ENCODE measurements around the gene HS3ST4. TPM values are rescaled to one million over a fixed set of nuclear protein-coding genes. Genes with fewer than 3 reads are reported as not detected.

Gene HS3ST4
- 2.6 TPM for polyA plus RNA-seq (2013, experiment 1 of 2)
- 2.4 TPM for polyA plus RNA-seq (2013, experiment 2 of 2)

DNA sequence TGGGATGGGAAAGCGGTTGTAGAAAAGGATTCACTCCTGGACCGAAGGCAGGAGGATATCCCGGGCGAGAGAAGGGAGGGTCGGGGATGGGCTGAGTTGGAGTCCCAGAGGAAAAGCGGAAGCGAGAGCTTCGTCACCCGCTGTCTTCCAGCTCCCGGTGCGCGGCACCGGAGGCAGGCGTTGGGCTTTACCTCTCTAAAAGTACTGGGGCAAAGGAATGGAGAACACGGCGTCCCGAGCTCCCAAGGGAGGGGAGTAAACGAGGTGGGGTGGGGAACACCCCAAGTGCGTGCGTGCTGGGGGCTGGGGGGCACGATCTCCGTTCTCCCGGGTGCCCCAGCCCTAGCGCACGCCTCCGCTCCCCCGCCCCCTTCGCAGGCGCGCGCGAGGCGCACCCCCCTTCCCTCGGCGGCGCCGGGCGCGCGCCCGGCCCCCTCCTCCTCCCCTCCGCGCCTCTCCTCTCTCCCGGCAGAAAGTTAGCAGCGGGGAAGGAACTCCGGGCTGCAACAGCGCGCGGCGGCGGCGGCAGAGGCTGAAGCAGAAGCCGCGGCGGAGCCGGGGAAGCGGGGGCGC is at the start of gene HS3ST4:
TSS of gene HS3ST4 (plus strand) at position 441 of the 573 bp plus-strand sequence.
- Histone ChIP-seq H3K79me2 (ENCODE audit: control insufficient read depth, insufficient read depth, low read length) (peaks cover 10% of the 10 kb centered on the region), H3K23ac (ENCODE audit: low read length) (peak within 1 kb of the TSS; percentile 34), H3K56ac (ENCODE audit: low read length) (peak within 1 kb of the TSS; percentile 88), H3K79me1 (ENCODE audit: low read length) (peaks cover 2% of the 10 kb centered on the region), H3K18ac (ENCODE audit: low read length) (peak within 1 kb of the TSS; percentile 97), H3K27me3 (ENCODE audit: insufficient read depth, low read length, poor library complexity) (no peaks in the 10 kb centered on the region), H3K4me3 (ENCODE audit: low read length) (peak within 1 kb of the TSS; percentile 49), H2BK5ac (ENCODE audit: low read length) (no peak within 1 kb of the TSS), H2BK120ac (ENCODE audit: low read depth, low read length) (no peak within 1 kb of the TSS), H2AK5ac (ENCODE audit: low read length) (no peak within 1 kb of the TSS), H4K5ac (ENCODE audit: low read length) (no peak within 1 kb of the TSS), H3K4me1 (ENCODE audit: control insufficient read depth, low read depth, low read length) (peaks cover 2% of the 10 kb centered on the region), H3K9ac (ENCODE audit: low read length) (peak within 1 kb of the TSS; percentile 67), H4K8ac (ENCODE audit: low read depth, low read length) (no peak within 1 kb of the TSS), H2BK15ac (replicated peaks; ENCODE audit: low read depth) (no peak within 1 kb of the TSS), H3K4ac (ENCODE audit: low read depth, low read length) (peak within 1 kb of the TSS; percentile 86), H3K36me3 (ENCODE audit: control insufficient read depth, insufficient read depth, low read length) (no peaks in the 10 kb centered on the region), H3K4me2 (ENCODE audit: low read length) (peak within 1 kb of the TSS; percentile 92), H3K27ac (ENCODE audit: low read depth, low read length) (peak within 1 kb of the TSS; percentile 59)
- peak; percentile 73 for DNase-seq
- WGBS (ENCODE audit: extremely low coverage, insufficient coverage, low lambda C conversion rate), result no CpG with 5 or more reads among the region's 58 CpGs

DNA sequence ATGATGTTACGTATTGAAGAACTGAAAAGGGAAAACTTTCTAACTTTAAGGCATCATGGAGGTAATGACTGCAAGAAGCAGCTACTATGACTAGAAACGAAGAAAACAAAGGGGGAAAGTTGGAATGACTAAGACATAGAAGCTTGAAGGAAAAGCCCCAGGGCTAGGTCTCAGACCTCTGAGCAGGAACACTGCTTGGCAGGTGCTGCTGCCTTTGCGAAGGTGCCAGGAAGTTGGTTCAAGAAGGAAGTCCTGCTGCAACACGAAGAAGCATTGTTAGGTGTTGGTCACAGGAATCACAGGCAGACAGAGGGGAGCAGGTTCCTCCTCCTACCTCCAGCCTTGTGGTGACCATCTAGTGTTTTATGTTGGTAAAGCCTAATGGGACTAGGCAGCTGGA is 48.1 kb upstream of the HS3ST4 start:
- Histone ChIP-seq H3K56ac (ENCODE audit: low read length) (no peak overlapping the region), H3K4me3 (ENCODE audit: low read length) (no peak overlapping the region), H3K36me3 (ENCODE audit: control insufficient read depth, insufficient read depth, low read length) (no peaks in the 10 kb centered on the region), H3K4me1 (ENCODE audit: control insufficient read depth, low read depth, low read length) (no peaks in the 10 kb centered on the region), H2AK5ac (ENCODE audit: low read length) (no peak overlapping the region), H2BK5ac (ENCODE audit: low read length) (no peak overlapping the region), H3K79me2 (ENCODE audit: control insufficient read depth, insufficient read depth, low read length) (no peaks in the 10 kb centered on the region), H3K18ac (ENCODE audit: low read length) (no peak overlapping the region), H2BK15ac (replicated peaks; ENCODE audit: low read depth) (no peak overlapping the region), H3K4me2 (ENCODE audit: low read length) (no peak overlapping the region), H4K5ac (ENCODE audit: low read length) (no peak overlapping the region), H3K23ac (ENCODE audit: low read length) (no peak overlapping the region), H3K27me3 (ENCODE audit: insufficient read depth, low read length, poor library complexity) (no peaks in the 10 kb centered on the region), H3K79me1 (ENCODE audit: low read length) (no peaks in the 10 kb centered on the region), H2BK120ac (ENCODE audit: low read depth, low read length) (no peak overlapping the region), H3K27ac (ENCODE audit: low read depth, low read length) (no peak overlapping the region), H3K4ac (ENCODE audit: low read depth, low read length) (no peak overlapping the region), H3K9ac (ENCODE audit: low read length) (no peak overlapping the region), H4K8ac (ENCODE audit: low read depth, low read length) (no peak overlapping the region)
- DNase-seq, result no peak
- WGBS (ENCODE audit: extremely low coverage, insufficient coverage, low lambda C conversion rate), result no CpG with 5 or more reads among the region's 4 CpGs

- H3K18ac ChIP-seq (ENCODE audit: low read length), result no peak overlapping the region
- no peaks in the 10 kb centered on the region for H3K36me3 ChIP-seq (ENCODE audit: control insufficient read depth, insufficient read depth, low read length)
- H3K79me2 ChIP-seq (ENCODE audit: control insufficient read depth, insufficient read depth, low read length), result no peaks in the 10 kb centered on the region
- H3K56ac ChIP-seq (ENCODE audit: low read length), result no peak overlapping the region
- no peak overlapping the region for H4K5ac ChIP-seq (ENCODE audit: low read length)
- H3K4me1 ChIP-seq (ENCODE audit: control insufficient read depth, low read depth, low read length), result no peaks in the 10 kb centered on the region
- no peak overlapping the region for H3K23ac ChIP-seq (ENCODE audit: low read length)
- no peak overlapping the region for H4K8ac ChIP-seq (ENCODE audit: low read depth, low read length)
- H3K79me1 ChIP-seq (ENCODE audit: low read length), result no peaks in the 10 kb centered on the region
- H2AK5ac ChIP-seq (ENCODE audit: low read length), result no peak overlapping the region
- WGBS (ENCODE audit: extremely low coverage, insufficient coverage, low lambda C conversion rate), result no CpG with 5 or more reads among the region's 2 CpGs
- H2BK120ac ChIP-seq (ENCODE audit: low read depth, low read length), result no peak overlapping the region
- no peaks in the 10 kb centered on the region for H3K27me3 ChIP-seq (ENCODE audit: insufficient read depth, low read length, poor library complexity)
- H3K4me2 ChIP-seq (ENCODE audit: low read length), result no peak overlapping the region
- no peak overlapping the region for H3K27ac ChIP-seq (ENCODE audit: low read depth, low read length)
- no peak overlapping the region for H3K4me3 ChIP-seq (ENCODE audit: low read length)
- H2BK5ac ChIP-seq (ENCODE audit: low read length), result no peak overlapping the region
- H2BK15ac ChIP-seq (replicated peaks; ENCODE audit: low read depth), result no peak overlapping the region
- H3K4ac ChIP-seq (ENCODE audit: low read depth, low read length), result no peak overlapping the region
- no peak for DNase-seq
- no peak overlapping the region for H3K9ac ChIP-seq (ENCODE audit: low read length)
These were observed 35.1 kb upstream of the HS3ST4 start for GRCh38 chr16:25656639-25657038.

DNA sequence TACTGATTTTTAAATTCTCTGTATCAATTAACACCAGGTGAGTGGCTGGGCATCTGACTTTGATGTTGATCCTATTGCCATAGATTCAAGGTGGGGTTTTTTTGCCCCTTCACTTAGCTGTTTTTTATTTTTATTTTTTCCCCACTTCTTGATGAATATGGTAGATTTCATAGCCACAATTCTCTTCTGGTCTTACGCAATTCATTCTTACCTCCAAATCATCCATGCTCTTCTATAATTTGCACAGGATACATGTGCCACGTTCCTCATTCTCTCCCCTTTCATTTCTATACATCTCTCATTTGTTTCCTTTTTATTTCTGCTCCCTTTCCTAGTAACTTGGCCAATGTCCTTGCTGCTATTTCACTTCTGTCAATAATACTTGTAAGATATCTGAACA is 14.9 kb upstream of the HS3ST4 start:
- Histone ChIP-seq H3K36me3 (ENCODE audit: control insufficient read depth, insufficient read depth, low read length) (no peaks in the 10 kb centered on the region), H4K8ac (ENCODE audit: low read depth, low read length) (no peak overlapping the region), H2BK120ac (ENCODE audit: low read depth, low read length) (no peak overlapping the region), H3K23ac (ENCODE audit: low read length) (no peak overlapping the region), H3K79me1 (ENCODE audit: low read length) (no peaks in the 10 kb centered on the region), H3K4ac (ENCODE audit: low read depth, low read length) (no peak overlapping the region), H2BK15ac (replicated peaks; ENCODE audit: low read depth) (no peak overlapping the region), H3K4me1 (ENCODE audit: control insufficient read depth, low read depth, low read length) (peaks cover 3% of the 10 kb centered on the region), H3K79me2 (ENCODE audit: control insufficient read depth, insufficient read depth, low read length) (no peaks in the 10 kb centered on the region), H2AK5ac (ENCODE audit: low read length) (no peak overlapping the region), H2BK5ac (ENCODE audit: low read length) (no peak overlapping the region), H3K27me3 (ENCODE audit: insufficient read depth, low read length, poor library complexity) (no peaks in the 10 kb centered on the region), H3K4me2 (ENCODE audit: low read length) (no peak overlapping the region), H3K4me3 (ENCODE audit: low read length) (no peak overlapping the region), H3K9ac (ENCODE audit: low read length) (no peak overlapping the region), H3K27ac (ENCODE audit: low read depth, low read length) (no peak overlapping the region), H3K18ac (ENCODE audit: low read length) (no peak overlapping the region), H3K56ac (ENCODE audit: low read length) (no peak overlapping the region), H4K5ac (ENCODE audit: low read length) (no peak overlapping the region)
- 100% methylated on average over 1 of the region's 2 CpGs for WGBS (ENCODE audit: extremely low coverage, insufficient coverage, low lambda C conversion rate)
- DNase-seq, result no peak

- Histone ChIP-seq H2AK5ac (ENCODE audit: low read length) (no peak overlapping the region), H4K5ac (ENCODE audit: low read length) (no peak overlapping the region), H3K36me3 (ENCODE audit: control insufficient read depth, insufficient read depth, low read length) (no peaks in the 10 kb centered on the region), H4K8ac (ENCODE audit: low read depth, low read length) (no peak overlapping the region), H3K4ac (ENCODE audit: low read depth, low read length) (no peak overlapping the region), H2BK15ac (replicated peaks; ENCODE audit: low read depth) (no peak overlapping the region), H3K4me1 (ENCODE audit: control insufficient read depth, low read depth, low read length) (peaks cover 3% of the 10 kb centered on the region), H3K56ac (ENCODE audit: low read length) (no peak overlapping the region), H3K79me2 (ENCODE audit: control insufficient read depth, insufficient read depth, low read length) (no peaks in the 10 kb centered on the region), H2BK5ac (ENCODE audit: low read length) (no peak overlapping the region), H3K4me2 (ENCODE audit: low read length) (no peak overlapping the region), H3K27ac (ENCODE audit: low read depth, low read length) (no peak overlapping the region), H3K27me3 (ENCODE audit: insufficient read depth, low read length, poor library complexity) (no peaks in the 10 kb centered on the region), H3K23ac (ENCODE audit: low read length) (no peak overlapping the region), H3K4me3 (ENCODE audit: low read length) (no peak overlapping the region), H3K9ac (ENCODE audit: low read length) (no peak overlapping the region), H2BK120ac (ENCODE audit: low read depth, low read length) (no peak overlapping the region), H3K18ac (ENCODE audit: low read length) (no peak overlapping the region), H3K79me1 (ENCODE audit: low read length) (no peaks in the 10 kb centered on the region)
- no CpG with 5 or more reads among the region's 5 CpGs for WGBS (ENCODE audit: extremely low coverage, insufficient coverage, low lambda C conversion rate)
- DNase-seq, result peak; percentile 83
These were observed 12.2 kb upstream of the HS3ST4 start for GRCh38 chr16:25679511-25679910.
